SK-N-SH (cell line): ENCODE measurements around the gene CCL28. TPM values are rescaled to one million over a fixed set of nuclear protein-coding genes. Genes with fewer than 3 reads are reported as not detected.

Experiments
- CTCF ChIA-PET: fragments of 300-600, 350-600 bp; formaldehyde crosslinking; extraction: SDS; loops from one replicate; lab custom pipeline; 2021; lab: Yijun Ruan, JAX
- POLR2A ChIA-PET: fragments of 350-600 bp; sonication (Branson Sonifier 250); formaldehyde crosslinking; extraction: SDS; loops from one replicate; lab custom pipeline; 2020; ENCODE audit warnings: antibody characterized with exemption, inconsistent platforms; lab: Yijun Ruan, JAX
- DNase-seq: peaks from one replicate; pipeline ENCODE4 v3.0.0; 2012
- H2AFZ ChIP-seq: fragments of 200-600 bp; sonication (generic); 2 replicates; pipeline ENCODE4 v1.8.1; 2016; ENCODE audit warnings: antibody characterized with exemption, mild to moderate bottlenecking, low read depth
- H3F3A ChIP-seq: fragments of 200-600 bp; sonication (generic); replicated peaks from 2 replicates; pipeline ENCODE3; 2016; ENCODE audit warnings: antibody characterized with exemption, mild to moderate bottlenecking; ENCODE audit not compliant: insufficient read depth
- H3K27ac ChIP-seq, 2 experiments: fragments of 200-500 bp in 1 of 2; fragments of 200-600 bp in 1 of 2; sonication (Bioruptor generic) in 1 of 2; sonication (generic), shearing (Covaris generic) in 1 of 2; 2 replicates each; pipeline versions ENCODE4 v1.5.1 to v1.6.1; 2014 to 2016; ENCODE audit warnings: low read depth in 2 of 2, inconsistent platforms in 1 of 2, low read length in 1 of 2, mild to moderate bottlenecking in 1 of 2, mixed read lengths in 1 of 2
- H3K27me3 ChIP-seq: fragments of 200-600 bp; sonication (generic), shearing (Covaris generic); 2 replicates; pipeline ENCODE4 v1.6.1; 2016; ENCODE audit warnings: mixed run types; ENCODE audit not compliant: insufficient read depth
- H3K36me3 ChIP-seq, 2 experiments: fragments of 200-500 bp in 1 of 2; fragments of 200-600 bp in 1 of 2; sonication (Bioruptor generic) in 1 of 2; sonication (generic) in 1 of 2; replicated peaks in 1 of 2; 2 replicates each; pipeline versions ENCODE3 to v1.5.1; 2014 to 2016; ENCODE audit warnings: low read length in 1 of 2, mild to moderate bottlenecking in 1 of 2; ENCODE audit not compliant: insufficient read depth in 2 of 2, control insufficient read depth in 1 of 2
- H3K4me1 ChIP-seq, 2 experiments: fragments of 200-500 bp in 1 of 2; fragments of 200-600 bp in 1 of 2; sonication (Bioruptor generic) in 1 of 2; sonication (generic), shearing (Covaris generic) in 1 of 2; 2 replicates each; pipeline versions ENCODE4 v1.5.1 to v1.6.1; 2014 to 2016; ENCODE audit warnings: low read depth in 1 of 2, low read length in 1 of 2, mixed run types in 1 of 2; ENCODE audit not compliant: insufficient read depth in 2 of 2, control insufficient read depth in 1 of 2
- H3K4me2 ChIP-seq: fragments of 200-600 bp; sonication (generic), shearing (Covaris generic); 2 replicates; pipeline ENCODE4 v1.6.1; 2017; ENCODE audit warnings: mixed run types
- H3K4me3 ChIP-seq, 2 experiments: fragments of 200-500 bp in 1 of 2; fragments of 200-600 bp in 1 of 2; sonication (Bioruptor generic) in 1 of 2; sonication (generic), shearing (Covaris generic) in 1 of 2; 2 replicates each; pipeline versions ENCODE4 v1.5.1 to v1.8.1; 2014 to 2016; ENCODE audit warnings: low read depth in 2 of 2, inconsistent platforms in 1 of 2, low read length in 1 of 2, mild to moderate bottlenecking in 1 of 2, mixed read lengths in 1 of 2, moderate library complexity in 1 of 2
- H3K79me2 ChIP-seq: fragments of 200-600 bp; sonication (generic); 2 replicates; pipeline ENCODE4 v1.8.1; 2017; ENCODE audit warnings: mild to moderate bottlenecking; ENCODE audit not compliant: insufficient read depth
- H3K9ac ChIP-seq: fragments of 200-600 bp; sonication (generic); 2 replicates; pipeline ENCODE4 v1.6.1; 2017; ENCODE audit warnings: mixed run types
- H3K9me2 ChIP-seq: fragments of 200-600 bp; sonication (generic); 2 replicates; pipeline ENCODE4 v1.6.1; 2017; ENCODE audit warnings: mixed run types
- H3K9me3 ChIP-seq: fragments of 200-600 bp; sonication (generic); 2 replicates; pipeline ENCODE4 v1.6.1; 2017; ENCODE audit warnings: mixed run types, mild to moderate bottlenecking, moderate library complexity
- H4K20me1 ChIP-seq: fragments of 200-600 bp; sonication (generic); 2 replicates; pipeline ENCODE4 v1.6.1; 2017; ENCODE audit warnings: mild to moderate bottlenecking, mixed run types; ENCODE audit not compliant: insufficient read depth
- EZH2phosphoT487 ChIP-seq: fragments of 200-600 bp; sonication (generic); IDR thresholded peaks from 2 replicates; pipeline ENCODE4 v1.6.1; 2017; ENCODE audit warnings: low read depth, mixed run types, mild to moderate bottlenecking, antibody characterized with exemption, moderate library complexity, borderline replicate concordance
- FOXM1 ChIP-seq: IDR thresholded peaks from 2 replicates; pipeline ENCODE4 v1.4.0; 2012; ENCODE audit warnings: low read depth, mild to moderate bottlenecking
- IRF3 ChIP-seq: fragments of 150-350 bp; IDR thresholded peaks from 2 replicates; pipeline ENCODE4 v1.6.1; 2016; ENCODE audit warnings: mild to moderate bottlenecking, low read depth, low read length
- JUND ChIP-seq: IDR thresholded peaks from 2 replicates; pipeline ENCODE4 v1.4.0; 2012
- MAX ChIP-seq: IDR thresholded peaks from 2 replicates; pipeline ENCODE4 v1.4.0; 2012; ENCODE audit warnings: low read depth
- NFIC ChIP-seq: IDR thresholded peaks from 2 replicates; pipeline ENCODE4 v1.4.0; 2012; ENCODE audit warnings: borderline replicate concordance
- NRF1 ChIP-seq: IDR thresholded peaks from 2 replicates; pipeline ENCODE4 v1.6.1; 2012; ENCODE audit warnings: low read depth, mild to moderate bottlenecking, low read length
- PBX3 ChIP-seq: IDR thresholded peaks from 2 replicates; pipeline ENCODE4; 2012
- POLR2AphosphoS5 ChIP-seq: IDR thresholded peaks from 2 replicates; pipeline ENCODE4 v1.6.1; 2012; ENCODE audit warnings: low read depth, low read length
- RAD21 ChIP-seq: IDR thresholded peaks from 2 replicates; pipeline ENCODE4 v1.6.1; 2012; ENCODE audit warnings: mild to moderate bottlenecking, low read length
- RCOR1 ChIP-seq: fragments of 150-350 bp; IDR thresholded peaks from 2 replicates; pipeline ENCODE4 v1.6.1; 2017; ENCODE audit warnings: antibody characterized with exemption, low read length
- RXRA ChIP-seq: IDR thresholded peaks from 2 replicates; pipeline ENCODE4 v1.4.0; 2012; ENCODE audit warnings: low read depth, mild to moderate bottlenecking, borderline replicate concordance
- TAF1 ChIP-seq: IDR thresholded peaks from 2 replicates; pipeline ENCODE4 v1.6.1; 2012; ENCODE audit warnings: low read depth, mild to moderate bottlenecking, low read length, moderate library complexity, borderline replicate concordance
- USF2 ChIP-seq: fragments of 150-350 bp; IDR thresholded peaks from 2 replicates; pipeline ENCODE4 v1.6.1; 2017; ENCODE audit warnings: antibody characterized with exemption, low read length, low read depth, borderline replicate concordance
- WGBS: methylation state at CpG from one replicate; pipeline ENCODE4 v1.1.6; 2017; ENCODE audit warnings: low lambda C conversion rate; 5-methylcytosine and 5-hydroxymethylcytosine counted together
- polyA plus RNA-seq, 3 experiments: library from polyadenylated mRNA; depleted of rRNA; stranded (reverse); fragments of >200 nt; gene quantifications; 2 replicates each; pipeline ENCODE4 v1.2.3, GENCODE V29; 2012

The CCL28 gene
- polyA plus RNA-seq, 1 of the 3 experiments (the other 2 are of a cell fraction) = not detected

- 18% methylated on average over 3 of the region's 3 CpGs for WGBS
- Histone ChIP-seq H4K20me1 (no peaks in the 10 kb centered on the region), H3K27me3 (0 out of 2 replicates have a peak, but pooled peaks cover 5% of the 10 kb centered on the region), H3K9me3 (no peaks in the 10 kb centered on the region), H3K9ac (no peak overlapping the region), H3K4me1 (no peaks in the 10 kb centered on the region), H3K36me3 (no peaks in the 10 kb centered on the region), H2AFZ (no peak overlapping the region), H3K27ac (no peak overlapping the region), H3F3A (no peaks in the 10 kb centered on the region)
- TF ChIP-seq NFIC (no peak), JUND (no peak), FOXM1 (no peak), RXRA (no peak), MAX (no peak), PBX3 (no peak), POLR2AphosphoS5 (no peak), IRF3 (no peak), EZH2phosphoT487 (no peak), RCOR1 (no peak), NRF1 (no peak), RAD21 (no peak), TAF1 (no peak), USF2 (no peak)
- TF ChIP-seq, all 33 proteins: peak for 0
- no peak for DNase-seq
- POLR2A ChIA-PET = no interaction called here
- Histone ChIP-seq H3K4me2 (no peak overlapping the region), H3K4me3 (no peak overlapping the region), H3K79me2 (no peaks in the 10 kb centered on the region), H3K9me2 (no peaks in the 10 kb centered on the region)
- CTCF ChIA-PET = no interaction called here
Observed at GRCh38 chr5:43416803-43417394, 4.7 kb upstream of the CCL28 start.
